K562 (cell line): ENCODE data around the gene IL23R. TPM values are rescaled to one million over a fixed set of nuclear protein-coding genes. Genes with fewer than 3 reads are reported as not detected.
A peak's percentile ranks its signal among the peaks of the same experiment; 100 is the strongest.

Experiments used
- CEBPG ChIP-seq, 3 experiments: fragments of 200-800 bp in 1 of 3; sonication (Bioruptor generic) in 1 of 3; sonication (generic) in 1 of 3; formaldehyde crosslinking in 1 of 3; IDR thresholded peaks in 2 of 3; conservative IDR thresholded peaks in 1 of 3; 2 replicates each; pipeline versions ENCODE4 v1.6.1 to v1.8.0; 2016 to 2022; ENCODE audit warnings: missing compliant biosample characterization in 2 of 3, missing genetic modification characterization in 2 of 3, mild to moderate bottlenecking in 1 of 3, missing genetic modification reagents in 1 of 3
- E2F8 ChIP-seq: fragments of 450-650 bp; IDR thresholded peaks from 2 replicates; pipeline ENCODE4 v1.7.1; 2018; ENCODE audit warnings: mild to moderate bottlenecking, low read depth; ENCODE audit not compliant: partially characterized antibody
- MYC ChIP-seq, 2 experiments: fragments of 250-450 bp in 1 of 2; sonication (Bioruptor Pico) in 1 of 2; IDR thresholded peaks; 2 replicates each; pipeline versions ENCODE4 v1.5.1 to v1.6.1; 2012 to 2021; ENCODE audit warnings: low read depth in 2 of 2, borderline replicate concordance in 1 of 2, improper control_type of control experiment in 1 of 2, low read length in 1 of 2, mild to moderate bottlenecking in 1 of 2, moderate library complexity in 1 of 2
- SIN3B ChIP-seq: fragments of 450-650 bp; IDR thresholded peaks from 2 replicates; pipeline ENCODE4 v1.6.1; 2017; ENCODE audit warnings: low read depth, mild to moderate bottlenecking, moderate library complexity
- STAT5B ChIP-seq: fragments of 250-450 bp; sonication (Bioruptor Pico); IDR thresholded peaks from 2 replicates; pipeline ENCODE4 v1.8.0; 2021; ENCODE audit warnings: mild to moderate bottlenecking, inconsistent platforms
- ZBTB40 ChIP-seq, 2 experiments: fragments of 450-650 bp in 1 of 2; sonication (generic) in 1 of 2; formaldehyde crosslinking in 1 of 2; IDR thresholded peaks; 2 replicates each; pipeline versions ENCODE4 v1.7.1 to v1.9.0; 2016 to 2022; ENCODE audit warnings: inconsistent platforms in 1 of 2, mild to moderate bottlenecking in 1 of 2, missing genetic modification reagents in 1 of 2
- ZNF175 ChIP-seq: fragments of 200-800 bp; sonication (Bioruptor generic); IDR thresholded peaks from 2 replicates; pipeline ENCODE4 v1.6.1; 2016; ENCODE audit warnings: low read depth, mild to moderate bottlenecking, missing genetic modification characterization, missing compliant biosample characterization
- ZNF444 ChIP-seq: fragments of 250-450 bp; sonication (Bioruptor Pico); IDR thresholded peaks from 2 replicates; pipeline ENCODE4 v1.4.0; 2020; ENCODE audit warnings: mild to moderate bottlenecking, moderate library complexity
- ZNF511 ChIP-seq: sonication (generic); formaldehyde crosslinking; IDR thresholded peaks from 2 replicates; pipeline ENCODE4 v1.8.0; 2022; ENCODE audit warnings: mild to moderate bottlenecking, missing genetic modification reagents
- polyA plus RNA-seq, 8 experiments: library from polyadenylated mRNA; depleted of rRNA in 4 of 8; stranded (reverse) in 5 of 8; unstranded in 3 of 8; fragments of >200 nt; fragmentation: Nextera tagmentation in 2 of 8; fragmentation: Illumina TruSeq in 1 of 8; extraction: Ambion mirVana in 2 of 8; extraction: Trizol in 1 of 8; gene quantifications; 2 replicates each; pipeline versions ENCODE4 v1.2.1 to v1.2.3, GENCODE V29; 2011 to 2014; ENCODE audit warnings: inconsistent platforms in 1 of 8, missing spikeins in 1 of 8
- total RNA-seq, 7 experiments: library from RNA; depleted of rRNA in 6 of 7; stranded (reverse); fragments of >200 nt in 6 of 7; fragmentation: Illumina TruSeq in 2 of 7; extraction: Trizol in 2 of 7; gene quantifications; 2 replicates each; pipeline versions ENCODE4 v1.2.1 to v1.2.3, GENCODE V29; 2011 to 2021; ENCODE audit warnings: low replicate concordance in 1 of 7
- TF ChIP-seq, protein P1 (sequence below): sonication (generic); formaldehyde crosslinking; IDR thresholded peaks from 2 replicates; pipeline ENCODE4 v1.8.0; 2022; ENCODE audit warnings: missing genetic modification reagents, mild to moderate bottlenecking, borderline replicate concordance

Gene IL23R
- total and polyA plus RNA-seq, 9 of the 15 experiments (the other 6 are each of a cell fraction or from before 2014, with no cell fraction given) = 4.4 to 52.7 (median 22.8) TPM

DNA sequence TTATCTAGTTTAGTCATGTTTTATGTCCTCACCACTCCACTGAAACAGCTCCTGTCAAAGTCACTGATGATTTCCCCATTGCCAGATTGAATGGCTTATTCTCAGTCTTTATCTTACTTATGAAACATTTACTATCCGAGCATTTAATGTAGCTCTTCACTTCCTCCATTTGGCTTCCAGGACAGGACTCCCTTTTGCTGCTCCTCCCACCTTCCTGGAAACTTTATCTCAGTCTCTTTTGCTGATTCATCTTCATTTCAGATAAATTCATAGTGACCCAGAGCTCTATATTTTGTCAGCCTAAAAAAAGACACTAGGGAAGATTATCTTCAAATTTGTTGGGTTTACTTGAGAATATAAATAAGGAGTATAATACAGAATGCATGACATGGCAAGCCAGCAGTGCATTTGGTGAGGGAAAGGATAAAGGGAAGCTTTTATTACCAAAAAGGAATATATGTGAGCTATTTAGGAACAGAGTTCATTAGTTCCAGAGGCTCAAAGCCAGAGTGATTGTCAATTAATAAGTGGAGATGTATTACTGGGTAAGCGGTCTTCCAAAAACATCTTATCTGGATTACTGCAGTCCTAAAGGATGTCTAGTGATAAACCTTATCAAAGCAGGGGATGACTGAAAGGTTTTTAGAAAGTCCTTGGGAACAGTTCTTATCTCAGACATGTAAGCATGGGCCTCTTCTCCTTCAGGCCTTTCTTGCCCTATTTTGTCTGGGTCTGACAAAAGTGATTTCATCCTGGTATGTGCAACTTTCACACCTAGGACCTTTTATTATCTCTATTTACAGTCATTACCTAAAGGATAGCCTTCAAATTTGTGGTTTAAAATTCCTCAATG is 25.6 kb downstream of the IL23R start (continued):
- TF ChIP-seq ZBTB40 (IDR thresholded peaks at IDR 0.05) (no peak), ZBTB40 (CRISPR knock-in tag; IDR thresholded peaks at IDR 0.05) (no peak), SIN3B (no peak), CEBPG (CRISPR knock-in tag; IDR thresholded peaks at IDR 0.05) (no peak), CEBPG (tag; conservative IDR thresholded peaks at IDR 0.05 in 1 of 2, IDR thresholded peaks at IDR 0.05 in 1 of 2) (no peak), STAT5B (CRISPR knock-in tag) (no peak), ZNF444 (CRISPR knock-in tag) (no peak), ZNF511 (CRISPR knock-in tag) (no peak), ZNF175 (CRISPR knock-in tag) (peak; percentile 56; the same call in 1 of the 2 replicates), E2F8 (peak; percentile 8), MYC (IDR thresholded peaks at IDR 0.05; ENCODE audit: low read depth, low read length) (0 out of 2 replicates have a peak, but pooled peaks have one; percentile 11), MYC (CRISPR knock-in tag; IDR thresholded peaks at IDR 0.05; ENCODE audit: borderline replicate concordance, low read depth) (no peak)
- TF ChIP-seq, protein P1, sequence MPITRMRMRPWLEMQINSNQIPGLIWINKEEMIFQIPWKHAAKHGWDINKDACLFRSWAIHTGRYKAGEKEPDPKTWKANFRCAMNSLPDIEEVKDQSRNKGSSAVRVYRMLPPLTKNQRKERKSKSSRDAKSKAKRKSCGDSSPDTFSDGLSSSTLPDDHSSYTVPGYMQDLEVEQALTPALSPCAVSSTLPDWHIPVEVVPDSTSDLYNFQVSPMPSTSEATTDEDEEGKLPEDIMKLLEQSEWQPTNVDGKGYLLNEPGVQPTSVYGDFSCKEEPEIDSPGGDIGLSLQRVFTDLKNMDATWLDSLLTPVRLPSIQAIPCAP (CRISPR knock-in tag) = no peak
